Rectal smooth muscle tissue (tissue), 1 donor: ENCODE results near the gene CYTH4.

Experiments used
- H3K27ac ChIP-seq: one replicate; pipeline ENCODE4 v1.7.0; 2013; ENCODE audit warnings: low read depth, low read length, inconsistent platforms
- H3K27me3 ChIP-seq: one replicate; pipeline ENCODE4 v1.7.0; 2013; ENCODE audit warnings: low read length; ENCODE audit not compliant: control insufficient read depth, insufficient read depth
- H3K36me3 ChIP-seq: one replicate; pipeline ENCODE4 v1.7.0; 2013; ENCODE audit warnings: low read length; ENCODE audit not compliant: control insufficient read depth, insufficient read depth
- H3K4me1 ChIP-seq: one replicate; pipeline ENCODE4 v1.7.0; 2013; ENCODE audit warnings: low read length; ENCODE audit not compliant: control insufficient read depth, insufficient read depth
- H3K4me3 ChIP-seq: one replicate; pipeline ENCODE4 v1.7.0; 2013; ENCODE audit warnings: low read length
- H3K9ac ChIP-seq: one replicate; pipeline ENCODE4 v1.7.0; 2013; ENCODE audit warnings: low read length

The CYTH4 gene

DNA sequence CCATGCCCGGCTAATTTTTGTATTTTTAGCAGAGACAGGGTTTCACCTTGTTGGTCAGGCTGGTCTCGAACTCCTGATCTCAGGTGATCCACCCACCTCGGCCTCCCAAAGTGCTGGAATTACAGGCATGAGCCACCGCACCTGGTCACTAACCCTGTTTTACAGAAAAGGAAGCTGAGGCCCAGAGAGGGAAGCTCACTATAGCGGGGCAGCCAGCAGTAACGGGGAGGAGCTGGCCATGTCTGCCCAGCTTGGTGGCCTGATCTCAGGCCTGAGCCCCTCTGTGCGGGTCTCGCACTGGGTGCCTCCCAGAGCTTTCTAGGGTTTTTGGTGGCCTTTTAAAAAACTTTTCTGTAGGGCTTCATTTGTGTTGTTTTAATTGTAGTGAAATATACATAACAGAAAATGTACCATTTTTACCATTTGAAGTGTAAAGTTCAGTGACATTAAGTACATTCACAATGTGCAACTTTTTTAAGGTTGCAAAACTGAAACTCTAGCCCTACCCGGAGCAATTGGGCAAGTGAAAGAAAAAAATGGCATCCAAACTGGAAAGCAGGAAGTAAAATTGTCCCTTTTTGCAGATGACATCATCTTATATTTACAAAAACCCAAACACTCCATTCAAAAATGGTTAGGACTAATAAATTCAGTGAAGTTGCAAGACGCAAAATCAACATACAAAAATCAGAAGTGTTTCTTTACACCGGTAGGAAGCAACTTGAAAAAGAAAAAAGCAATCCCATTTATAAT is 14.5 kb upstream of the CYTH4 start:
- H3K4me3 ChIP-seq, result no peak overlapping the region
- H3K27ac ChIP-seq, result no peak overlapping the region
- no peak overlapping the region for H3K9ac ChIP-seq
- H3K4me1 ChIP-seq, result no peaks in the 10 kb centered on the region
- no peaks in the 10 kb centered on the region for H3K36me3 ChIP-seq
- peaks cover 3% of the 10 kb centered on the region for H3K27me3 ChIP-seq

DNA sequence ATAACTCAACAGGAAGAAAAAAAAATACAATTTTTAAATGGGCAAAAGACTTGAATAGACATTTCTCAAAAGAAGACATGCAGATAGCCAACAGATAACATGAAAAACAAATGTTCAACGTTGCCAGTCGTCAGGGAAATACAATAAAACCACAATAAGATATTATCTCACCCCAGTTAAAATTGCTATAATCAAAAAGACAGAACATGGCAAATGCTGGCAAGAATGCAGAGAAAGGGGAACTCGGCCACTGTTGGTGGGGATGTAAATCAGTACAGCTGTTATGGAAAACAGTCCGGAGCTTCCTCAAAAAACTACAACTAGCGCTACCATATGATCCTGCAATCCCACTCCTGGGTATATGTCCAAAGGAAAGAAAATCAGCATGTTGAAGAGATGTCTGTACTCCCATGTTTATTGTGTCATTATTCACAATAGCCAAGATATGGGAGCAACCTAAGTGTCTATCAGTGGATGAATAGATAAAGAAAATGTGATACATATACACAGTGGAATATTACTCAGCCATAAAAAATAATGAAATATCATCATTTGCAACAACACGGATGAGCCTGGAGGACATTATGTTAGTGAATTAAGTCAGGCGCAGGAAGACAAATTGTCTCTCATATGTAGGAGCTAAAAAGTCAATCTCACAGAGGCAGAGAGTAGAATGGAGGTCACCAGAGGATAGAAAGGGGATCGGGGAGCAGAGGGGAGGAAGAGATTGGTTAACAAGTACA is 12.2 kb upstream of the CYTH4 start:
- Histone ChIP-seq H3K4me3 (no peak overlapping the region), H3K4me1 (no peaks in the 10 kb centered on the region), H3K36me3 (no peaks in the 10 kb centered on the region), H3K9ac (no peak overlapping the region), H3K27ac (no peak overlapping the region), H3K27me3 (peaks cover 3% of the 10 kb centered on the region)

GRCh38 chr22:37270928-37271650 is 11.2 kb upstream of the CYTH4 start:
- no peaks in the 10 kb centered on the region for H3K4me1 ChIP-seq
- H3K27me3 ChIP-seq, result peaks cover 3% of the 10 kb centered on the region
- H3K27ac ChIP-seq, result no peak overlapping the region
- H3K36me3 ChIP-seq, result no peaks in the 10 kb centered on the region
- H3K9ac ChIP-seq, result no peak overlapping the region
- H3K4me3 ChIP-seq, result no peak overlapping the region

DNA sequence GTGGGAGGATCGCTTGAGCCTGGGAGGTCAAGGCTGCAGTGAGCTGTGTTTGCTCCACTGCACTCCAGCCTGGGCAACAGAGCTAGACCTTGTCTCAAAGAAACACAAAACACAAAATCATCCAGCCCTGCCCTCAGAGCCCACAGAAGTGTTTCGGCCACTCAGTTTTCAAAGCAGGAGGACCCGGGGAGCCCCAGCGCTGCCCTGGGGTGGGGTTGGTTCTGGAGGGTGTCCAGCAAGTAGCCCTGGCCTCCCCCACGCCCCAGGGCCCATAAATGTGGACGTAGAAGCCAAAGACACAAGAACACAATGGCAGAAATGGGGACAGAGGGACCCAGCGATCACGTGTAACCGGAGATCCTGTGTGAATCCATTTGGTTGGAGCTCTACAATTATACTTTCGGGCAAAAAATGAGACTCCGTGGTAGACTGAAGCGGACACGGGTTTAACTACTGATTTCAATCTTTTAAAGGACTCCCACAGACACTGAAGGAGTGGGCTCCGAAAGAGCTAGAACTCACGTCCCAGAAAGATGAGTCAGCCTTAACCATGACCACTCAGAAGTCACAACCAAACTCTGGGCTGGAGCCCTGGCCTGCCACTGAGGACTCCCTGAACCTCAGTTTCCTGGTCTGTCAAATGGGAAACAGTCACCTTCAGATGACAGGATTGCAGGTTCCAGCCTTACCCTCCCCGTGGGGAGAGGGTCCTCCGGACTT is 9.0 kb upstream of the CYTH4 start:
- no peak overlapping the region for H3K4me3 ChIP-seq
- H3K4me1 ChIP-seq, result no peaks in the 10 kb centered on the region
- H3K36me3 ChIP-seq, result no peaks in the 10 kb centered on the region
- H3K27ac ChIP-seq, result no peak overlapping the region
- no peaks in the 10 kb centered on the region for H3K27me3 ChIP-seq
- H3K9ac ChIP-seq, result no peak overlapping the region

DNA sequence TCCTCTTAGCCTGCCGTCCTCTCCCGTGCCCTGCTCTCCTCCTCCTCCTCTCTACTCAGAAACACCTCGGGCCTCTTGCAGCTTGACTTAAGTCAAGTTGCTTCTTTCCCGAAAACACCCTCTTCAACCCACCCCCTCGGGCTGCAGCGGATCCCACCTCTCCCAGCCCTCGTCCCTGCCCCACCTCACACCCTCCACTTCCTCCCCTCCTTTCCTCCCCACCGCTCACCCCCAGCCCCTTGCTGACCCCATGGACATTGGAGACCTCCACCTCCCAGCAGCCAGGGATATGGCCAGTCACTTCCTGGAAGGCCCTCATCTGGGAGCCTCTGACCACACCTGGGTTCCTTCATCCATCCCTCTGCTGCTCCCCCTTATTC is 8.5 kb upstream of the CYTH4 start:
- no peak overlapping the region for H3K9ac ChIP-seq
- no peaks in the 10 kb centered on the region for H3K36me3 ChIP-seq
- H3K27ac ChIP-seq, result no peak overlapping the region
- H3K4me1 ChIP-seq, result no peaks in the 10 kb centered on the region
- H3K27me3 ChIP-seq, result no peaks in the 10 kb centered on the region
- H3K4me3 ChIP-seq, result no peak overlapping the region

GRCh38 chr22:37274380-37274862 is 7.9 kb upstream of the CYTH4 start:
- Histone ChIP-seq H3K4me3 (no peak overlapping the region), H3K4me1 (no peaks in the 10 kb centered on the region), H3K36me3 (no peaks in the 10 kb centered on the region), H3K9ac (no peak overlapping the region), H3K27ac (no peak overlapping the region), H3K27me3 (no peaks in the 10 kb centered on the region)

- Histone ChIP-seq H3K9ac (no peak overlapping the region), H3K27ac (no peak overlapping the region), H3K4me3 (no peak overlapping the region), H3K36me3 (no peaks in the 10 kb centered on the region), H3K4me1 (no peaks in the 10 kb centered on the region), H3K27me3 (no peaks in the 10 kb centered on the region)
Measured at GRCh38 chr22:37275134-37275533, 7.2 kb upstream of the CYTH4 start.

DNA sequence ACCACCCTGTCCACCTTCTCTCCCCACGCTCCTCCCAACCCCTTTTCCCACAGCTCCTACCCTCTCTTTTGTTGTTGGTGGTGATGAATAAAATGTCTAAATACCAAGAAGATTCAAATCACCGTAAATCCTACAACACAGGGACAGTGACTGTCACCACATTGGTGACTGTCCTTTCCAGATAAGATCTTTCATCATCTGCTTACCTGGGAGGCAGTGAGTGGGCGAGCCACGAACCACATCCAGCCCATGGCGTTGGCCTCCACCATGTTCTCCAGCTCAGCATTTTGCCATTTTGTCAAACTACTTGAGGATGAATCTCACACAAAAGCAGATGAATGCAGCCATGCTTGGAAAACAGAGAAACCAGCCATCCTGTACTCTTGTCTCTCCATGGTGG is 6.7 kb upstream of the CYTH4 start:
- Histone ChIP-seq H3K9ac (no peak overlapping the region), H3K27me3 (no peaks in the 10 kb centered on the region), H3K27ac (no peak overlapping the region), H3K36me3 (no peaks in the 10 kb centered on the region), H3K4me1 (no peaks in the 10 kb centered on the region), H3K4me3 (no peak overlapping the region)

DNA sequence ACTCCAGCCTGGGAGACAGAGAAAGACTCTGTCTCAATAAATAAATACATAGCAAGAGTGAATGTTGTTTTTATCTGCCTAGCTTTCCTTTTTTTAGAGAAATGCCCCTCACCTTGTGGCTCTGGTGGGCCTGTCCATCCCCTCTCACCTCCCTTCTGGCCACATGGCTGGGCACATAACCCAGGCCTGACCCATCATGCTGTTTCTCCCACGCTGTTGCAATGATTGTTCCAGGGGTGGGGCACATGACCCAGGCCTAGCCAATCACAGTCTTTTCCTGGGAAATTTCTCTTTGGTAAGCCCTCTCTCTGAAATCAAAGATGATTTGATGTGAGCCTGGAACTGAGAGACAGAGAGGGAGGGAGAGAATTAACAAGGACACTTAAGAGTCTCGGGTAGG is 5.5 kb upstream of the CYTH4 start:
- no peak overlapping the region for H3K9ac ChIP-seq
- H3K4me1 ChIP-seq, result no peaks in the 10 kb centered on the region
- no peaks in the 10 kb centered on the region for H3K36me3 ChIP-seq
- no peak overlapping the region for H3K4me3 ChIP-seq
- H3K27me3 ChIP-seq, result no peaks in the 10 kb centered on the region
- no peak overlapping the region for H3K27ac ChIP-seq

DNA sequence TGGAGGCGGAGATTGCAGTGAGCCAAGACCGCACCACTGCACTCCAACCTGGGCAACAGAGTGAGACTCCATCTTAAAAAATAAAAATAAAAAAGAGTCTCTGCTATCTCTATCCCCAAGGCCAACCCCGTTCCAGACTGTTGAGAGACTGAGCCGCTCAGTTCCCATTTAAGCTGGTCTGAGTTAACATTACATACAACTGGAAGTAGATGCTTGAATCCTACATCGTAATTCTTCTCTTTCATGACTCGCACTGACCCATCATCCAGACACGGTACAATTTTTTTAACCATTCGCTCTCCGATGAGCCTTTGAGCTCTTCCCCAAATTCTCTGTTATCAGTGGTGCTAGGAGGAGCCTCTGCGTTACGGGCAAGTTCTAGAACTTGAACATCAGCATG is 4.9 kb upstream of the CYTH4 start:
- no peaks in the 10 kb centered on the region for H3K36me3 ChIP-seq
- no peak overlapping the region for H3K4me3 ChIP-seq
- no peak overlapping the region for H3K9ac ChIP-seq
- H3K4me1 ChIP-seq, result no peaks in the 10 kb centered on the region
- H3K27me3 ChIP-seq, result no peaks in the 10 kb centered on the region
- H3K27ac ChIP-seq, result no peak overlapping the region

- no peak overlapping the region for H3K9ac ChIP-seq
- H3K27ac ChIP-seq, result no peak overlapping the region
- no peaks in the 10 kb centered on the region for H3K4me1 ChIP-seq
- H3K36me3 ChIP-seq, result no peaks in the 10 kb centered on the region
- H3K27me3 ChIP-seq, result no peaks in the 10 kb centered on the region
- H3K4me3 ChIP-seq, result no peak overlapping the region
Measured at GRCh38 chr22:37278261-37278660, 4.0 kb upstream of the CYTH4 start.
